HG02970 (cell line): ENCODE results near the gene SEL1L3.
"Not testable (repeated sequence)": the region's sequence is repeated elsewhere in the genome, so short reads cannot be mapped to it uniquely, and the experiment has no call there.

Source experiments
- ATAC-seq: cut with Tn5 transposase; IDR thresholded peaks from one replicate; pipeline ENCODE4 v1.9.1; 2021; ENCODE audit warnings: mild to moderate bottlenecking, moderate library complexity, moderate number of reproducible peaks; ENCODE audit not compliant: unreplicated experiment, low FRiP score

The SEL1L3 gene

DNA sequence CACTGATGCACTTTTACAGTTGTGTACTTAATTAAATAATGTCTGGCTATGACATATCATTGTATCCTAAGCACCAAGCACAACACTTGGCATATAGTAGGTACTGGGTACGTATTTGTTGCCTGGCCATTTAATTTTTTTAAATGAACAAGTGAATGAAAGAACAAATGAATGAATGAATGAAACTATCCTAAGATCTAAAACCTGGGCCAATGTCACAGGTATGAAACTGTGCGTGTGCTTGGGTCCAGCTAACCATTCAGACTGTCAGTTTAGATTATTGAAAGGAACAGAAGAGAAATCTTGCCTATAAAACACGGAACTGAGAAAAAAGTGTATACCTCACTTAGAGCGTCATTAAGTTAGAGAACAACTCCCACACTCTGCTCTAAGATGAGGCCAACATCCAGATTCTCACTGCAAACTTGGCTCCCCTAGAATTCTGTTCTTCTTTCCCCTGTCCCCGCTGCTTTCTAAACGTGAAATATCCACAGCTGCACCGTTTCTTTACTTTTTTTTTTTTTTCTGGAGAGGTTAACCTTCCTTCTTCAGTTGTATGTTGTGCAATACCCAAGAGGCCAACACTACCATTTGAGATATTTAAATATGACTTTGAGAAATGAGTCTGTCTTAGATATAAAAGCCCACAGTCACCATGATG is 17.3 kb upstream of the SEL1L3 start:
- ATAC-seq = no peak

DNA sequence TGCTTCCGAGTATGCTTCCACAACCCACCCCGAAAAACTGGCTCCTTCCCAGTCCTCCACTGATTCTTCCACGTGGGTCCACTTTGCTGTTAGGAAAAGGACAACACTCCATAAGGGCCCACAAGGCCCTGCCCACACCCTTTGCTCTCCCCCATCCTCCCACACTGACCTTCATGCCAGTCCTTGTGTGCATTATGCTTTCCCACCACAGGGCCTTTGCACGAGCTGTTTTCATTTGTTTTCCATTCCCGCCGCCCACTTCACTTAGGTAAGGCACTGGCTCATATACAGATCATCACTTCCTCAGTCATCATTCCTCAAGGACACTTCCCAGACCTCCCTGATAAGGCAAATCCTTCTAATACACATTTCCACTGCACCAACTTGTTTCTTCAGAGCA is 16.8 kb upstream of the SEL1L3 start:
- no peak for ATAC-seq

DNA sequence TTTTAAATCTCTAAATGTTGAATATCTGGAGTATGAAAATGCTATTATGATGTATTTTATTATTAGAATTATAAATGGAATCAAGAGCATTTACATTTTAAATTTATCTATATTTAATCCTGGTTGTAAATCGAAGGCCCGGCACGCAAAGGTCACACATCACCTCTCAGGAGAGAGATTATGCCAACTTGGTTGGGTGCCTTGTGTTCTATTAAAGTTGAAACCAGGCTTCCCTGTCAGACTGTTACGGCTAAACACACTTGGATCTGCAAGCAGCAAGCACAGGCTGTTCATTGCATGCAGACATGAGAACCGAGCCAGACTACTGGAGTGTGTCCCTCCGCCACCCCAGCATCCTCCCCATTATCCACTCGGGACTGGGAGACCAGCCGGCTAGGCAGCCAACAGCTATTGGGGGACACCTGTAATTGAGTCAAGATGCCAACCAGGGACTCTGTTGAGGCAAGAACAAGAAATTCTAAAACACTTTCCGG is 16.4 kb upstream of the SEL1L3 start:
- ATAC-seq = no peak

DNA sequence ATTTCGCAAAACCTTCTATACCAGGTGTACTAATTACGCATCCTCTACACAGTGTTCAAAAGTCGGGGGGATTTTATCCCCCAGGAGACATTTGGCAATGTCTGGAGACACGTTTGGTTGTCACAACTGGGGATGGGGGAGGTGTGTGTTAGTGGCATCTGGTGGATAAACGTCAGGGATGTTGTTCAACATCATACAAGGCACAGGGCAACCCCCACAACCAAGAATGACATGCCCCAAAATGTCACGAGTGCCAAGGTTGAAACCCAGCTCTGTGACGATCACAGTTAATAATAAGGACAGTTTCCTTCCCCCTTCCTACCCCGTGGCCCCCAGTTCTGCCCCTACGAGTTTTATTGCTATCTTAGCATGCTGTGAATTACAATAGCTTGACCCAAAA is 15.9 kb upstream of the SEL1L3 start:
- no peak for ATAC-seq

DNA sequence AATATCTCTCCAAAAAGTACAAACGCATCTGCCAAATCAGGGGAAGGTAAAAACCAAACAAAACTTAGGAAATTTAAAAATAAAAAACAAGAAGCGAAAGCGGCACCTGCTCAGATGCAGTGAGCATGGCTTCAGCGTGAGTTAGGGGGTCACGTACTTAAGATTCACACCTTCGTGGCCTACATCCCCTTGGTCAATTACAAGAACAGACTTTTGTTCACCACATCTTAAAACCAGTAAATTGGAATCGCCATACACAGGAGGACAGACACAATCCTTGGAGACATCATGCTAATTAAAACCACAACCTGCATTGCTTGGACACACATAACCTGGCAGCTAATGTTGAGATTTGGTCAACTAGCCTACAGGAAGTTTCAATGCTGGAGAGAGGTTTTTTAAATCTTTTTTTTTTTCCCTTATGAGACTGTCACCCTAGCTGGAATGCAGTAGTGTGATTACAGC is 12.5 kb upstream of the SEL1L3 start:
- no peak for ATAC-seq

DNA sequence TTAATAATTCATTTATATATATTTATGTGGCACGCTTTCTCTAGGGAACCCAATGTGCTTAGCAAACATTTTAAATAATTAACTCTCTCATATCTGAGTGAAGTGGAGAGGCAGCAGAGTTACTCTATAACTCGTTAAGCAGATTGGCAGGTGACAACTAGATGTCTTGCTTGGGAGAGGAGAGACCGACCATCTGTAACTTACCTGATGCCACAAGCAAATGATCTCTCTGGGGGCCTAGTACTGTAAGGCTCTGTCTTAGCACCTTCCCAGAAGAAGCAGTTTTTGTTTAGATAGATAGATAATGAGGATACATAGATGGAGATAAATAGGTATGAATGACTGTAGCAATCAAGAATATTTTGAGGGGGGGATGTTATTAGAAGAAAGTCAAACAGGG is 11.9 kb upstream of the SEL1L3 start:
- ATAC-seq = no peak

DNA sequence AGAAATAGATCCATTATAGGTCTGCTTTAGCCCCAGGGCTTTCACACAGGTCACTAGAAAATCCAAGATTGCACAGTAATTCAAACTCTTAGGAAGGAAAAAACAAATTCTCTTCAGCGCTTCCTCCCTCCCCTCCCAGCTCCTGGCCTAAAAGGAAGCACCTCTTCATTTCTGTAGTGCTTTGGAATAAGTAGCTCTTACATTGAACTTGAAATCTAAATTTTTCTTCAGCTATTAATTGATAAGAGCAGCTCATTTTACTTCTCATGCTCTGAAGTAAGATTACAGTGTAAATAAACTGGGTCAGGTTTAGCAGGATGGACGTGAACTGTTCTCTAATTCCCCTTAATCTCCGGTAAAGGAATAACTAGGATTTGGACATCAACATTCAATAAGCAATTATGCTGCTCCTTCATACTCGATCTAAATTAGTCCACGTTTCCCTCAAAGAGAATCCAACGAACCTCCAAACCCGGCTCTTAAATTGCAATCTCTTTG is 10.9 kb upstream of the SEL1L3 start:
- ATAC-seq = no peak

DNA sequence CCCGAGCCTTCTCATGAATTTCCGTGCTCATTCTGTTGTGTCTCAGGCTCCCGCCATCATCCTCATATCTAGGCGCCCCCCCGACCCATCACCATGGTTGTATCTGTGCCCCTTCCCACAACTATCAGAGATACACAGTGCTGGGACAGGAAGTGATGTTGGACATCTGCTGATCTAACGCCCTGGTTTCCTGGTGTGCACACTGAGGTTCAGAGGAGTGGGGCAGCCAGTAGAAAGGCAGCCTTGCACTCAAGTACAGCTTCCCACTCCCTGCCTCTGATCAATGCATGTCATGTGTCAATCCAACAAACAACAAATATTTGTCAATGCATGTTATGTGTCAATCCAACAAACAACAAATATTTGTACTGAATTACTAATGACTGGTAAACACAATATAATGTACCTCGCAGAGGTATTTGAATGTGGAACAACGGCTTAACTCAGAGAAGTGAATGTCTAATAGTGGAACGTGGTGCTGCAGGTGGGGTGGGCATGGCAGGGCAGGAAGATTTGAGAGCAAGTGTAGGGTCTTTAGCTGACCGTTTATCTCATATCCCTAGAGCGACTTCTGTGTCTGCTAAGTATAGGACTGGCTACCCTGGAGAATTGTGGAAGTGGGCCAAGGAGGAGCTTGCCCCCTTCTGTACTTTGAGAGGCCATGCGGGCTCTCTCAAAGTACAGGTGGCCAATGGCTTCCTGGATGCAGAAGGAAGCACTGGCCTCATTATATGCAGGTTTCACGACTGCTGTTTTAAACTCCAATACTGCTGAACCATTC is 10.3 kb upstream of the SEL1L3 start:
- no peak for ATAC-seq

DNA sequence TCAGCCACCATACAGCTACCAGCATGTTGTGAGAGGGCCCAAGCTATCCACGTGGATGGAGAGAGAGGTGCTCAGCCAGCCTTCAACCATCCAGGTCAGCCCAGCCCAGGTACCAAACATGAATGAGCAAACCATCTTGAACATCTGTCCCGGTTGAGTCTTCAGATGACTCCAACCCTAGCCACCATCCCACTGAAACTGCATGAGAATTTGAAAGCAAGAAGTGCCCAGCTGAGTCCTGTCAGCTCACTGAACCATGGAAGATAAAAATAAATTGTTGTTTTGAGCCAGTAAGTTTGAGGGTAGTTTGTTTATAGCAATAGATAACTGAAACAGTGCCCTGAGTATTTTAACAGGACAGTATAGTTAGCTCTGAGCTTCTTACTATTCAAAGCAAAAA is 7.3 kb upstream of the SEL1L3 start:
- no peak for ATAC-seq

DNA sequence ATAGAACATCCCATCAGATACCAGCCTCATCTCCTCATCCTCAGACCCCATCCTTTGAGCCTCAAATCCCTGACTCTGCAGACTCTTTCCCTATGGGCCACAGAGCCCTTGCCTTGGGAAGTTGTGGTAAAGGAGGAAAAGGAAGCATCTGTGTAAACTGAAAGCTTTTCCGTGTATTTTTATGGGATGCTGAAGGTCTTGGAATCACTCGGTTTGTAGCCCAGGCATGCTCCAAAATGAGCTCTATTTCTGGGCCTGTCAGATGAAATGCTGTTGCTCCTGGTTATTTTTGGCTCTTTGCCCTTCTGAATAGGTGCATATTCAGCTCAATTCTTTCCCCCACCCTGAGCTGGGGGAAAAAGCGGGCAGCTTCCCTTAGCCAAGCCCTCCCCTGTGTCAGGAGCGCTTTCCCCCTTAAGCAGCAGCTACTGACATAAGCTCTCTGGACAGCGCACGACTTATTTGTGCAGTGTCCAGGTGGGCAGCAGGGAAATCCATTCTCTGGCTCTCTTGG is 5.0 kb upstream of the SEL1L3 start:
- ATAC-seq = no peak

DNA sequence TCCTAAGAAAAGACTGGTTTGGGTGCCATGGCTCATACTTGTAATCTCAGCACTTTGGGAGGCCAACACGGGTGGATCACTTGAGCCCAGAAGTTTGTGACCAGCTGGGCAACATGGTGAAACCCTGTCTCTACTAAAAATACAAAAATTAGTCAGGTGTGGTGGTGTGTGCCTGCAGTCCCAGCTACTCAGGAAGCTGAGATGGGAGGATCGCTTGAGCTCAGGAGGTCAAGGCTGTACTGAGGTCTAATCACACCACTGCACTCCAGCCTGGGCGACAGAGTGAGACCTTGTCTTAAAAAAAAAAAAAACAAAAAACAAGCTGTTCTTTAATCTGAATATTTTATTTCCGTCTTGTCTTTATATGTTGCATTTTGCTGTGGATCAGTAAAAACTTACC is 3.6 kb upstream of the SEL1L3 start:
- ATAC-seq = not testable (repeated sequence)

DNA sequence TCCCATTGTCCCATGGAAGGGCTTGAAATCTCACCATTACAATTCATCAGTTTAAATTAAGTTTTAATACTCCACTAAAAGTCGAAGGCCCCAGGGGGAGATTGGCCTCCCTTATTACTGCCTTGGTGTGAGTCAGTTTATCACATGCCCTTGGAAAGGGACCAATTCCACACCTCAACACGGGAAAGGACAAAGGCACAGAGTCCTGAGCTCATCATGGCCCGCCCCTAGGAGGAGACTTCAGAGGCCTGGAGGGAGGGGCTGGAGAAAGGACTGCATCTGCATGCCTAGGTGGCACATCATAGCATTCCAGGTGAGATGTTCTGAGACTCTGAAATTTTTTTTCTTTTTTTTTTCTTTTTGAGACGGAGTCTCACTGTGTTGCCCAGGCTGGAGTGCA is 2.8 kb upstream of the SEL1L3 start:
- no peak for ATAC-seq

DNA sequence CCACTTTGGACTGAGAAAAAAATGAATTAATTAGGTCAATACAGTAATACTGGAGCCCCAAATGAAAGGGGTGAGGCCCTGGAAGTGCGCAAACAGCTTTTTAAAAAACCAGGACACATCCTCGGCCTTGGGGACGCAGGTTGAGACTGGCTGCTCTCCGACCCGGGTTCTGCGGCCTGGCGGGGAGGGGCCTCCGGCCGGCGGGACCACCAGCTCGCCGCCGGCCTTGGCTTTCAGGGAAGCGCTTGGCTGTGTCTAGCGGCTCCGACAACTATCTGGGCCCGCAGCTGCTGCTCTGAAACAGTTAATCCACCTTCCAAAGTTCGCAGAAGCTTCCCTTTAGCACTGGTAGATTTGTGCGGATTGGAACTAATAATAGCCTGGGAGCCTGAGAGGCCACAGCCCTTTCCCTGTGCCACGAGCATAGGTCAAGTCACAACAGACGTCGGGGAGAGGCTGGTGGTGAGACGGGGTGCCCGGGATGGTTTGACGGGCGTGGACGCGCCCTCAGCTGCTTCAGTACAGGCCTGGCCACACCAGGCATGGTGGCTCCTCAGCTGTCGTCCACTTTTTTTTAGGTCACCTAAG is 1.1 kb upstream of the SEL1L3 start:
- ATAC-seq = no peak

DNA sequence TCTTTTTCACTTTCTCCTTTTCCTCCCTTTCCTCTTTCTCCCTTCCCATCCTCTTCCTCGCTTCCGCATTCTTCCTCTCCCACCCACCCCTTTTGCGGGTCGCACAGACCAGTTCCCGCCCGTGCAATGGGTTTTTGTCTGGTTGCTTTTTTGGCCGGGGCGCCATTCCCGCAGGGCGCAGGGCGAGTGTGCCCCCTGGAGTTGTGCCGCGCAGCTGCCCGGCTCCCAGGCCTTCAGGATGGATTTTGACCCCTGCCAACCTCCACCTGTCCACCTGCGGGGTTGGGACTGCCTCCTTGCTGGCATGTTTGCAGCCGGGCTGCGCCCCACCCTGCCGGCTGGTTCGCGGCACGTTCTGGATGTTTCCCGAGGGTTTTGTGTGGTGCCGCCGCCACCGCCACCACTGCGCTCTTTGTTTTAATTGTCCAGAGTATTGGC is 578 bp upstream of the SEL1L3 start:
- no peak for ATAC-seq

DNA sequence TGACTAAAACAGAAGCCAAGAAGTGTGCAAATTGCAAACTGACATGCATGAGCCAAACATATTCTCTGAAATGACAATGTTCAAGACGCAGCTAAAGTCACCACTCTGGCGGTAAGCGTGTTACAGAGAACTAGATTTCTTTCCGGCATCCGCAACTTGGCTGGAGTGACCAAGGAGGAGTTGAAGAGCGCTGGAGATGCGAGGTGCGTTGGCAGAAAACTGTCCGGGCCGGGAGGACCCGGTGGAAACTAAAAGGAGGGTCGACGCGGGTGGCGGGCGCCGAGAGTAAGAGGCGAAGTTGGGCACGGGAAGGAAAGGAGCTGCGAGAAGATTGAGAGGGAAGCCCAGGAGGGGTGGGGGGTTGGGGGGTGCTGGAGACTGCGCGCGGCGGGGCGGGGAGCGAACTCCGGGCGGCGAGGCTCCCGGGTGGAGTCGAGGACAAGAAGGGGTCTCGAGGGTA is 807 bp downstream of the SEL1L3 start:
- ATAC-seq = no peak

DNA sequence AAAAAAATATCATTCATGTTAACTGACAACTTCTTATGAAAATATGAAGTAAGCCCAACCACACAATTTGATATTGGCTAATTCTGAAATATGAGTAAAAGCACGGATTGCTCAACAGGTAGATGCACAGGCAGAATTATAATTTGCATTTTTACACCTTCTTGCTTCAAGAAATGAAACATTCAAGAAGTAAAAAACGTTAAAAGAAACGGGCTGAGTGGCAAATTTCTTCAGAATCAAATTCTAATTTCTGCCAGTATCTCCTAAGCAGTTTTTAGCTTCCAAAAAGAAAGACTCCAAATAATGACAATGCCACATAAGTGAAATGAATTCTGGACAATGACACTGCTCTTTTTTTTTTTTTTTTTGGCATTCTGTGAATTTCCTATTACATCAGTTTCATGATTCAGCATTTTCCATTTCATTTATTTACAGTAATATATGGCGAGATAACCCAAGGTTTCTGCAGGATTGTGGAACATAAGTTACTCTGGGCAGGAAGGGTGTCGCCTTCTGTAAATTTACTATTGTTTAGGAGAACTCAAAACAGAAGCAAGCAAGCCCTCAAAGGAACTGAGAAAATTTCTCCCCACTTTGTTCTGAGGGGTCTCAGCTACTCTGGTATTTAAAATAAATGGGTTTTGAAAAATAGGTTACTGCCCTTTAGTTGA is 1.4 kb downstream of the SEL1L3 start:
- ATAC-seq = no peak

DNA sequence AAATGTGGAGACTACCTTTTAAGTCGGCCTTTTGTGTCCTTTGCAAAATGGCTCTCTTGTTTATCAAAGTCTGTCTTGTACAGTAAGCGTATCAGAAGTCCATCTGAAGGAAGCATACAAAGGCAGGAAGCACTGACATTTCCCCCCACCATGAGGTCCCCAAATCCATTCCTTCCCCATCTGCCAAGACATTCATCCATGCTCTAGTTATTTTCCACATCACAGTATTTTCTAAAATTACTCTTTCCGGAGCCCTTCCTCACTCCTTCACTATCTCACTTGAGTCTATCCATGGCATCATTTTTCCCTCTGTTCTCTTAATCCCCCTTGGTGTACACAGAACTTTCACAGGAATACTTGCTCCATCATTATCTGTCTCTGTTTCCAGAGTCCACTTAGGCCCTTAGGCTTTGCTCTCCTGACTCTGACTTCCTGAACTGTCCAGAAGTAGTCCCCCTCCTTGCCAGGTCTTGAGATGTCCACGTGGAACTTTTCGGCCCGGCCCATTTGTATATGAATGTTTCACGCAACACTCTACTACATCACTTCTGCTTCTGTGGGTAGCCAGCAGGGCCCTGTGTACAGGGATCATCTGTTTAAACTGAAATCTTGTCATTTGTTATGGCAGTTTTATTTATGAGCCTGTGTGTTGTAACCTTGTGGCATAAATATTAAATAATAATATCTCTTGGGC is 2.1 kb downstream of the SEL1L3 start:
- ATAC-seq = no peak

DNA sequence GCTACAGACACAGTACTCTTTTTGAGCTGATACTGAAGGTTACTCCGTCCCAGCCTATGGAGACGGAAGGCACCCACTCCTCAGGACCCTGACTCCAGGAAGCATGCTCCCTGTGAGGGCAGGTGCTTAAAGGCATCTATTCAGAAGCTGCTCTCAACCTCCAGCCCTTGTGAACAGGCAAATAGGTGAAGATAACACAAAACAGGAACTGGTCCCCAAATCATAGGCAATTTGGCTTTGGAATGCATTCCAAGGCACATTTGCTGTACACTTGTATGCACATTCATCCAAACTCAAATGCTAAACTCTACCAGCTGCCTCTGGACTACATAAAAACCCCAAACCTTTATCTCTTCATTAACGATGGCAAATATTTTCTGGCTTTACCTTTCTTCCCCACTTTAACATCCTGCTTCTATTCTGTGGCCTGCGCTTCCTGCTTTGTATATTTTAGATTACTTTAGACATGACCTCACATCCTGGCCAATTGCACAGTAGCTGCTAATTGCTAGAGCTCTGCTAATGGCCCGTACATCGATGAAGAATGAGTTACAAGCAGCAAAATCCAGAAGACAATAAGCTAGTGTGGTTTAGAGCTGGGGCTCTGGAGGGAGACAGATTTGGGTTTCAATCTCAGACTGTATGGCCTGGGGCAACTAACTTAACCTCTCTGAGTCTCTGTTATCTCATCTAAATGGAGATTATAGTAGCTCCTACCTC is 3.2 kb downstream of the SEL1L3 start:
- ATAC-seq = no peak

DNA sequence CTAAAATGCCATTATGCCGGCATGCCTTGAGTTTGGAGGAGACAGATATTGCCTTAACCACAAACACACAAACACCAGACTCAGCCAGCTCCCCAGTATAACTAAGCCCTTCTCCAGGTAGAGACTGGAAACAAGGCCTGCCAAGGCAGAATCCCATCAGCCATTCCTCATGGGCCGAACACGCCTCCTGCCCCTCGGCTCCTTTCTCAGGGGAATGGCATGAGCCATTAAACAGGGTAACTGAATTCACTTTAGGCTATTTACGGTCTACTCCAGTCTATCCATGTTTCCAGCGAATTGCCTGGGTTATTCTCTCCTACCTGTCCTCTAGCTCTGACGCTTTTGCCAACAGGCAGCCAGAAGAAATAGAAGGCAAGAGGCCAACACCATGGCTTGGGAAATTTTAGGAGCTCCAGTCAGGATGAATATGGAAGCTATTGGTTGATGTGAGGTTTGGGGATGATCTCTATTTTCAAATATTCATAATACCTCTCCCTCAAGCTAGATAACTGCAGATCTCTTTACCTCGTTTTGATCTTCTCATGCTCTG is 4.9 kb downstream of the SEL1L3 start:
- no peak for ATAC-seq
